ENCODE data around the gene GUCD1. TPM values are rescaled to one million over a fixed set of nuclear protein-coding genes. Genes with fewer than 3 reads are reported as not detected.

GUCD1 gene
- polyA plus RNA-seq, 2 of the 4 experiments (the other 2 are of a cell fraction), result 37.1 to 43.5 TPM

- WGBS (ENCODE audit: missing lambda C conversion rate), result 88% methylated on average over 3 of the region's 6 CpGs
- FAIRE-seq, result no peak
- CTCF ChIA-PET, result interaction anchor here (1.0 to 2.0 kb wide), 3 partner anchors 9 to 20 kb away, joined by 3 to 5 read pairs (median 3); no protein-coding TSS in a partner anchor
These were observed 13.0 kb downstream of the GUCD1 start for GRCh38 chr22:24541681-24542515.

GRCh38 chr22:24540470-24540869 lies 14.5 kb downstream of the GUCD1 start:
- Histone ChIP-seq H3K4me3 (no peak overlapping the region), H3K27ac (no peak overlapping the region), H3K4me2 (no peak overlapping the region), H3K9me3 (no peaks in the 10 kb centered on the region), H3K4me1 (peaks cover 6% of the 10 kb centered on the region; the same call in 1 of the 3 replicates)
- DNase-seq (ENCODE audit: low read depth in 1 of 2, low spot score in 1 of 2) (no peak), FAIRE-seq (no peak), ATAC-seq (no peak)
- TF ChIP-seq BCL3 (IDR thresholded peaks at IDR 0.05) (no peak), HOXB13 (CRISPR knock-in tag; IDR thresholded peaks at IDR 0.05; ENCODE audit: low read depth) (no peak), ZC3H11A (IDR thresholded peaks at IDR 0.05) (no peak), SREBF2 (IDR thresholded peaks at IDR 0.05) (no peak), KDM5A (IDR thresholded peaks at IDR 0.05) (no peak), CEBPB (IDR thresholded peaks at IDR 0.05) (no peak), CBX8 (IDR thresholded peaks at IDR 0.05) (no peak), HOXA7 (CRISPR knock-in tag; IDR thresholded peaks at IDR 0.05) (no peak), TFCP2L1 (CRISPR knock-in tag; IDR thresholded peaks at IDR 0.05) (no peak), ELK1 (IDR thresholded peaks at IDR 0.05; ENCODE audit: low read depth, low read length) (no peak), NR3C1 (IDR thresholded peaks at IDR 0.05) (no peak), MYC (IDR thresholded peaks at IDR 0.05; ENCODE audit: borderline replicate concordance, low read length) (no peak), ZNF302 (CRISPR knock-in tag; IDR thresholded peaks at IDR 0.05) (no peak), KDM1A (IDR thresholded peaks at IDR 0.05; ENCODE audit: low read depth) (no peak)
- TF ChIP-seq, protein P1, sequence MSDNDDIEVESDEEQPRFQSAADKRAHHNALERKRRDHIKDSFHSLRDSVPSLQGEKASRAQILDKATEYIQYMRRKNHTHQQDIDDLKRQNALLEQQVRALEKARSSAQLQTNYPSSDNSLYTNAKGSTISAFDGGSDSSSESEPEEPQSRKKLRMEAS (IDR thresholded peaks at IDR 0.05), result no peak
- CTCF ChIA-PET, result interaction anchor here (0.9 to 1.2 kb wide), 3 partner anchors 14 to 117 kb away, joined by 3 to 4 read pairs (median 4); no protein-coding TSS in a partner anchor
- POLR2A ChIA-PET, result no interaction called here
- WGBS (ENCODE audit: missing lambda C conversion rate), result 79% methylated on average over 2 of the region's 2 CpGs

More at GRCh38 chr22:24541681-24542515, 13.0 kb downstream of the GUCD1 start:
- Histone ChIP-seq H3K9me3 (no peaks in the 10 kb centered on the region), H3K4me3 (no peak overlapping the region), H3K27ac (no peak overlapping the region), H3K4me2 (no peak overlapping the region), H3K4me1 (peaks cover 8% of the 10 kb centered on the region; the same call in 1 of the 3 replicates)
- TF ChIP-seq FOSB (CRISPR knock-in tag; IDR thresholded peaks at IDR 0.05), result no peak
- no peak for TF ChIP-seq CHD4 (IDR thresholded peaks at IDR 0.05; ENCODE audit: borderline replicate concordance)
- TF ChIP-seq EP300 (IDR thresholded peaks at IDR 0.05), result no peak
- TF ChIP-seq GATA3 (IDR thresholded peaks at IDR 0.05; ENCODE audit: borderline replicate concordance), result no peak
- TF ChIP-seq, protein P1 (IDR thresholded peaks at IDR 0.05), result no peak
- no peak for TF ChIP-seq ZNF302 (CRISPR knock-in tag; IDR thresholded peaks at IDR 0.05)
- TF ChIP-seq NFE2L2 (conservative IDR thresholded peaks at IDR 0.05; ENCODE audit: low read length), result no peak
- no peak for TF ChIP-seq RARB (CRISPR knock-in tag; IDR thresholded peaks at IDR 0.05)
- no peak for TF ChIP-seq TP53 (CRISPR knock-in tag; IDR thresholded peaks at IDR 0.05)
- TF ChIP-seq TFCP2L1 (CRISPR knock-in tag; IDR thresholded peaks at IDR 0.05), result no peak
- no peak for TF ChIP-seq RFX5 (IDR thresholded peaks at IDR 0.05)
- TF ChIP-seq CEBPB (IDR thresholded peaks at IDR 0.05), result no peak
- no peak for TF ChIP-seq KDM1A (IDR thresholded peaks at IDR 0.05; ENCODE audit: low read depth)
- TF ChIP-seq ESRRA (IDR thresholded peaks at IDR 0.05; ENCODE audit: borderline replicate concordance, low read length), result no peak
- no peak for TF ChIP-seq SMC3 (IDR thresholded peaks at IDR 0.05)
- TF ChIP-seq FOXS1 (CRISPR knock-in tag; IDR thresholded peaks at IDR 0.05), result no peak
- TF ChIP-seq MAZ (IDR thresholded peaks at IDR 0.05; ENCODE audit: borderline replicate concordance, low read depth, low read length), result no peak
- DNase-seq (ENCODE audit: low read depth in 1 of 2, low spot score in 1 of 2), result no peak
- ATAC-seq, result no peak
- POLR2A ChIA-PET, result interaction anchor here (0.6 kb wide), 1 partner anchor 12 kb away, joined by 3 read pairs; no protein-coding TSS in a partner anchor
